ENCODE measurements around the gene PARP1.

GRCh38 chr1:226446094-226446493, 38.2 kb upstream of the PARP1 start:
- no peak for TF ChIP-seq YY1 (IDR thresholded peaks at IDR 0.05; ENCODE audit: insufficient read depth, insufficient read length)
- TF ChIP-seq ZNF274 (IDR thresholded peaks at IDR 0.05; ENCODE audit: low read depth, low read length) = no peak
- no peak for TF ChIP-seq SUZ12 (IDR thresholded peaks at IDR 0.05; ENCODE audit: extremely low read depth, insufficient read depth, insufficient read length)

All from NT2/D1 (cell line).